HG02763 (cell line): ENCODE measurements around the gene RNF182.
"Not testable (repeated sequence)": the region's sequence is repeated elsewhere in the genome, so short reads cannot be mapped to it uniquely, and the experiment has no call there.

Experiments used
- ATAC-seq: cut with Tn5 transposase; IDR thresholded peaks from one replicate; pipeline ENCODE4 v1.9.1; 2021; ENCODE audit warnings: mild to moderate bottlenecking, moderate library complexity; ENCODE audit not compliant: unreplicated experiment

RNF182 gene

GRCh38 chr6:13916230-13916944, 8.4 kb upstream of the RNF182 start:
- ATAC-seq: no peak

- ATAC-seq: no peak
Measured at GRCh38 chr6:13917141-13917540, 7.6 kb upstream of the RNF182 start.

- ATAC-seq: no peak
Measured at GRCh38 chr6:13918686-13919250, 6.0 kb upstream of the RNF182 start.

- ATAC-seq: no peak
Measured at GRCh38 chr6:13919861-13920260, 4.9 kb upstream of the RNF182 start.

GRCh38 chr6:13920552-13920951, 4.2 kb upstream of the RNF182 start:
- ATAC-seq: no peak

- no peak for ATAC-seq
Measured at GRCh38 chr6:13922750-13923149, 2.0 kb upstream of the RNF182 start.

GRCh38 chr6:13923527-13924145, 1.1 kb upstream of the RNF182 start:
- ATAC-seq: no peak

GRCh38 chr6:13924146-13924948, 405 bp upstream of the RNF182 start:
- ATAC-seq: no peak

GRCh38 chr6:13926378-13926777, 1.6 kb downstream of the RNF182 start:
- ATAC-seq: no peak

GRCh38 chr6:13927203-13927602, 2.5 kb downstream of the RNF182 start:
- no peak for ATAC-seq

GRCh38 chr6:13929196-13929595, 4.4 kb downstream of the RNF182 start:
- no peak for ATAC-seq

- no peak for ATAC-seq
Measured at GRCh38 chr6:13931797-13932402, 7.1 kb downstream of the RNF182 start.

- ATAC-seq: no peak
Measured at GRCh38 chr6:13932785-13933184, 8.0 kb downstream of the RNF182 start.

- ATAC-seq: no peak
Measured at GRCh38 chr6:13934721-13935120, 10.0 kb downstream of the RNF182 start.

GRCh38 chr6:13935190-13935880, 10.6 kb downstream of the RNF182 start:
- ATAC-seq: no peak

- not testable (repeated sequence) for ATAC-seq
Measured at GRCh38 chr6:13935881-13936261, 11.1 kb downstream of the RNF182 start.

GRCh38 chr6:13941902-13942301, 17.1 kb downstream of the RNF182 start:
- no peak for ATAC-seq

GRCh38 chr6:13943943-13944342, 19.2 kb downstream of the RNF182 start:
- no peak for ATAC-seq

GRCh38 chr6:13946506-13946905, 21.8 kb downstream of the RNF182 start:
- no peak for ATAC-seq

- no peak for ATAC-seq
Measured at GRCh38 chr6:13947611-13948178, 22.9 kb downstream of the RNF182 start.
